C4-2B (cell line): Measurements from ENCODE around the gene IL17D.

ENCODE experiments used
- H3K27ac ChIP-seq: fragments of 450-650 bp; 2 replicates; pipeline ENCODE4 v1.5.1; 2017
- CTCF ChIP-seq: fragments of 450-650 bp; conservative IDR thresholded peaks from 2 replicates; pipeline ENCODE4 v1.5.1; 2017; ENCODE audit warnings: mild to moderate bottlenecking
- ZFX ChIP-seq: fragments of 450-650 bp; IDR thresholded peaks from 2 replicates; pipeline ENCODE4 v1.6.1; 2017

IL17D gene

GRCh38 chr13:20719783-20720182 lies 16.3 kb downstream of the IL17D start:
- H3K27ac ChIP-seq, result no peak overlapping the region
- TF ChIP-seq CTCF, result no peak
- TF ChIP-seq ZFX, result no peak

GRCh38 chr13:20720499-20720898 lies 17.0 kb downstream of the IL17D start:
- TF ChIP-seq ZFX, result no peak
- TF ChIP-seq CTCF, result no peak
- H3K27ac ChIP-seq, result no peak overlapping the region

- no peak overlapping the region for H3K27ac ChIP-seq
- TF ChIP-seq ZFX (no peak), CTCF (no peak)
Measured at GRCh38 chr13:20721058-20721453, 17.6 kb downstream of the IL17D start.

GRCh38 chr13:20721454-20722357 lies 18.2 kb downstream of the IL17D start:
- no peak overlapping the region for H3K27ac ChIP-seq
- TF ChIP-seq CTCF, result no peak
- TF ChIP-seq ZFX, result no peak

- TF ChIP-seq CTCF (no peak), ZFX (no peak)
Measured at GRCh38 chr13:20727856-20728255, 24.4 kb downstream of the IL17D start.

GRCh38 chr13:20728579-20729311 lies 25.2 kb downstream of the IL17D start:
- H3K27ac ChIP-seq, result peak overlapping the region; percentile 13

More at GRCh38 chr13:20727856-20728255, 24.4 kb downstream of the IL17D start:
- no peak overlapping the region for H3K27ac ChIP-seq

More at GRCh38 chr13:20728579-20729311, 25.2 kb downstream of the IL17D start:
- TF ChIP-seq CTCF (no peak), ZFX (no peak)
